ENCODE measurements around the gene CCDC91. TPM values are rescaled to one million over a fixed set of nuclear protein-coding genes. Genes with fewer than 3 reads are reported as not detected.
"Not testable (repeated sequence)": the region's sequence is repeated elsewhere in the genome, so short reads cannot be mapped to it uniquely, and the experiment has no call there.

CCDC91 gene
- total RNA-seq, 1 donor from 2014 or later = 12.3 TPM

DNA sequence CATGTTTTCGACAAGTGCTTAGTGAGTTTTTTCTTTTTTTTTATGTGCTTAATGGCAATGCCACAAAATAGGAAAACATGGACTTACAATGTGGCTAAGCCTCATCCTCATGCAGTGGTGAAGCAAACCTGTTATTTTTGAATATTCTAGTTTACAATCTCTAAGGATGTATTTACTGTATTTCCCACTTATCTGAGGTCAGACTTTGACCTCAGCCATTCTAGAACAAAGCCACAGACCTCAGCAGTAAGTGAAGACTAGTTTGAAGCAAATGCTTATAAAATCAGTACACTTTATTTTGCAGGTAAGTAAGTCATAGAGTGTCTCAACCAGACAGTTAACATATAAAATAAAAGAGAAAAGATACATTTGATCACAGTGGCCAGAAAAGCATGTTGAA is 130.1 kb downstream of the CCDC91 start:
- H3K4me3 Mint-ChIP-seq (ENCODE audit: unreplicated experiment) = no peak overlapping the region
- H3K9me3 Mint-ChIP-seq (ENCODE audit: unreplicated experiment) = peaks cover 5% of the 10 kb centered on the region
- DNase-seq (ENCODE audit: low spot score) = no peak
- peaks cover 9% of the 10 kb centered on the region for H3K36me3 Mint-ChIP-seq (ENCODE audit: low read depth, unreplicated experiment)
- H3K27me3 Mint-ChIP-seq (ENCODE audit: unreplicated experiment) = no peaks in the 10 kb centered on the region
- no peak overlapping the region for H3K27ac Mint-ChIP-seq (ENCODE audit: unreplicated experiment)
- TF ChIP-seq, protein P1, sequence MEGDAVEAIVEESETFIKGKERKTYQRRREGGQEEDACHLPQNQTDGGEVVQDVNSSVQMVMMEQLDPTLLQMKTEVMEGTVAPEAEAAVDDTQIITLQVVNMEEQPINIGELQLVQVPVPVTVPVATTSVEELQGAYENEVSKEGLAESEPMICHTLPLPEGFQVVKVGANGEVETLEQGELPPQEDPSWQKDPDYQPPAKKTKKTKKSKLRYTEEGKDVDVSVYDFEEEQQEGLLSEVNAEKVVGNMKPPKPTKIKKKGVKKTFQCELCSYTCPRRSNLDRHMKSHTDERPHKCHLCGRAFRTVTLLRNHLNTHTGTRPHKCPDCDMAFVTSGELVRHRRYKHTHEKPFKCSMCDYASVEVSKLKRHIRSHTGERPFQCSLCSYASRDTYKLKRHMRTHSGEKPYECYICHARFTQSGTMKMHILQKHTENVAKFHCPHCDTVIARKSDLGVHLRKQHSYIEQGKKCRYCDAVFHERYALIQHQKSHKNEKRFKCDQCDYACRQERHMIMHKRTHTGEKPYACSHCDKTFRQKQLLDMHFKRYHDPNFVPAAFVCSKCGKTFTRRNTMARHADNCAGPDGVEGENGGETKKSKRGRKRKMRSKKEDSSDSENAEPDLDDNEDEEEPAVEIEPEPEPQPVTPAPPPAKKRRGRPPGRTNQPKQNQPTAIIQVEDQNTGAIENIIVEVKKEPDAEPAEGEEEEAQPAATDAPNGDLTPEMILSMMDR (IDR thresholded peaks at IDR 0.05; ENCODE audit: unreplicated experiment) = no peak
- peaks cover 3% of the 10 kb centered on the region for H3K4me1 Mint-ChIP-seq (ENCODE audit: unreplicated experiment)

DNA sequence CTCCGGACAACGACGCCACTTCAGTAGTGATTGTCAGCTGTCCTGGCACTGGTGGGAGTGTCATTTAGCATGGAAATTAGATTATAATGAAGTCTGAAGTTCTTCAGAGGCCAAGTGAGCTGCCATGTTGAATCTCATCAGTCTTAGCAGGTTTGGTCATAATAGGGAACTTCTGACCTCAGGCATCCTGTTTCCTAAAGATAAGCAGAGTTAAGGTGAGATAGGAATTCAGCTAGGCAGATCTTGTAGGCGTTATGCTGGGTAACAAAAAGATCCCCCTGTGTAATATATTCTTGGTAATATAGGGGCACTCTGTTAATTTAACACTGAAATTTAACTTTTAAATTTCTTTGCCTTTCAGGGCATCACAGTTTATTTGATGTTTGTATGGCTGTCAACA is 137.5 kb downstream of the CCDC91 start:
- H3K27ac Mint-ChIP-seq (ENCODE audit: unreplicated experiment) = no peak overlapping the region
- no peaks in the 10 kb centered on the region for H3K27me3 Mint-ChIP-seq (ENCODE audit: unreplicated experiment)
- no peaks in the 10 kb centered on the region for H3K9me3 Mint-ChIP-seq (ENCODE audit: unreplicated experiment)
- no peak for DNase-seq (ENCODE audit: low spot score)
- no peaks in the 10 kb centered on the region for H3K36me3 Mint-ChIP-seq (ENCODE audit: low read depth, unreplicated experiment)
- TF ChIP-seq, protein P1 (IDR thresholded peaks at IDR 0.05; ENCODE audit: unreplicated experiment) = no peak
- H3K4me3 Mint-ChIP-seq (ENCODE audit: unreplicated experiment) = no peak overlapping the region
- H3K4me1 Mint-ChIP-seq (ENCODE audit: unreplicated experiment) = peaks cover 4% of the 10 kb centered on the region

DNA sequence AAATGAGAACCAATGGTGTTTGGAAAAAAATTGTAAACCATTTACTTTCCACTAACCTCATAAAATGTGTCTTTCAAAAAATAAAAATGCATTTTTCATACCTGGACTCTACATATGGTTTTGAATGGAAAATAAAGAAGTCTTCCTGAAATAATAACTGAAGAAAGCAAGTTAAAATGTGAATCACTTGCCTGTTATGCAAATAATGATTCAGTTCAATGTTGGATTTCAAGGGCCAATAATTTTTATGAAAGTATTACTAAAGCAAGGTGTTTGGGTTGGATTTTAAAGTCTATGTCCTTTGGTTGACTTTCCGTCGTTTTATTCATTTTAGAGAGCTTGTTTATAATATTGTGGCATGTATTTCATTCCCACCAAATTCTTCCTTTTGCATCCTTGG is 138.7 kb downstream of the CCDC91 start:
- TF ChIP-seq, protein P1 (IDR thresholded peaks at IDR 0.05; ENCODE audit: unreplicated experiment) = no peak
- no peaks in the 10 kb centered on the region for H3K36me3 Mint-ChIP-seq (ENCODE audit: low read depth, unreplicated experiment)

DNA sequence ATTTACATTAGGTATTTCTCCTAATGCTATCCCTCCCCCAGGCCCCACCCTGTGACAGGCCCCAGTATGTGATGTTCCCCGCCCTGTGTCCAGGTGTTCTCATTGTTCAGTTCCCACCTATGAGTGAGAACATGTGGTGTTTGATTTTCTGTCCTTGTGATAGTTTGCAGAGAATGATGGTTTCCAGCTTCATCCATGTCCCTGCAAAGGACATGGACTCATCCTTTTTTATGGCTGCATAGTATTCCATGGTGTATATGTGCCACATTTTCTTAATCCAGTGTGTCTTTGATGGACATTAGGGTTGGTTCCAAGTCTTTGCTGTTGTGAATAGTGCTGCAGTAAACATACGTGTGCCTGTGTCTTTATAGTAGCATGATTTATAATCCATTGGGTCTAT is 139.5 kb downstream of the CCDC91 start:
- H3K4me3 Mint-ChIP-seq (ENCODE audit: unreplicated experiment); H3K36me3 Mint-ChIP-seq (ENCODE audit: low read depth, unreplicated experiment); H3K27me3 Mint-ChIP-seq (ENCODE audit: unreplicated experiment); H3K27ac Mint-ChIP-seq (ENCODE audit: unreplicated experiment); H3K4me1 Mint-ChIP-seq (ENCODE audit: unreplicated experiment); H3K9me3 Mint-ChIP-seq (ENCODE audit: unreplicated experiment); DNase-seq (ENCODE audit: low spot score): not testable (repeated sequence)

More for the DNA sequence above, 138.7 kb downstream of the CCDC91 start:
- H3K27ac Mint-ChIP-seq (ENCODE audit: unreplicated experiment) = no peak overlapping the region
- no peaks in the 10 kb centered on the region for H3K27me3 Mint-ChIP-seq (ENCODE audit: unreplicated experiment)
- peaks cover 4% of the 10 kb centered on the region for H3K4me1 Mint-ChIP-seq (ENCODE audit: unreplicated experiment)
- H3K4me3 Mint-ChIP-seq (ENCODE audit: unreplicated experiment) = no peak overlapping the region
- no peaks in the 10 kb centered on the region for H3K9me3 Mint-ChIP-seq (ENCODE audit: unreplicated experiment)
- no peak for DNase-seq (ENCODE audit: low spot score)

DNA sequence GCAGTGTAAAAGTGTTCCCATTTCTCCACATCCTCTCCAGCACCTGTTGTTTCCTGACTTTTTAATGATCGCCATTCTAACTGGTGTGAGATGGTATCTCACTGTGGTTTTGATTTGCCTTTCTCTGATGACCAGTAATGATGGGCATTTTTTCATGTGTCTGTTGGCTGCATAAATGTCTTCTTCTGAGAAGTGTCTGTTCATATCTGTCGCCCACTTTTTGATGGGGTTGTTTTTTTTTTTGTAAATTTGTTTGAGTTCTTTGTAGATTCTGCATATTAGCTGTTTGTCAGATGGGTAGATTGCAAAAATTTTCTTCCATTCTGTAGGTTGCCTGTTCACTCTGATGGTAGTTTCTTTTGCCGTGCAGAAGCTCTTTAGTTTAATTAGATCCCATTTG is 140.0 kb downstream of the CCDC91 start:
- not testable (repeated sequence) for H3K4me3 Mint-ChIP-seq (ENCODE audit: unreplicated experiment); H3K36me3 Mint-ChIP-seq (ENCODE audit: low read depth, unreplicated experiment); H3K27me3 Mint-ChIP-seq (ENCODE audit: unreplicated experiment); H3K27ac Mint-ChIP-seq (ENCODE audit: unreplicated experiment); H3K4me1 Mint-ChIP-seq (ENCODE audit: unreplicated experiment); DNase-seq (ENCODE audit: low spot score); H3K9me3 Mint-ChIP-seq (ENCODE audit: unreplicated experiment)

DNA sequence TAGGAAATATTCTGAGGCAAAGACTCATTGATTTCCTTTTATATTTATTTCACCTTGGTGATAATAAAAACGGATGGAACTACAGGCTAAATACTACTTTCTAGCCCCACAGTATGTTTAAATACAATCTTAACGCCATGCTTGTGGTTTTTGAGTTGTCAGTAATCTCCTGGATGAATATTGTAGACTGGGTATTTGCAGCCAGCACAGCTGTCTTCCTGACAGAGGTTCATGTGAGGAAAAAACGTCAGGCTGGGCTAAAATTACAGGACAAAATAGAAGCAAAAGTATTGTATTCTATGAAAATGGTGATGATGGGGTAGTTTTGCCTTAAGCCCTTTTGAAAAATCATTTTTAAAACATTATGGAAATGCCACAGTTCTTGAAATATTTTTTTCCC is 140.9 kb downstream of the CCDC91 start:
- DNase-seq (ENCODE audit: low spot score) = no peak
- Mint-ChIP-seq H3K4me3 (ENCODE audit: unreplicated experiment) (no peak overlapping the region), H3K36me3 (ENCODE audit: low read depth, unreplicated experiment) (no peaks in the 10 kb centered on the region), H3K27me3 (ENCODE audit: unreplicated experiment) (no peaks in the 10 kb centered on the region), H3K9me3 (ENCODE audit: unreplicated experiment) (no peaks in the 10 kb centered on the region), H3K4me1 (ENCODE audit: unreplicated experiment) (peaks cover 4% of the 10 kb centered on the region), H3K27ac (ENCODE audit: unreplicated experiment) (no peak overlapping the region)
- TF ChIP-seq, protein P1 (IDR thresholded peaks at IDR 0.05; ENCODE audit: unreplicated experiment) = no peak

All from endothelial cell (in vitro differentiated cells).